Central memory CD8-positive, alpha-beta T cell (primary cell): ENCODE data around the gene S100A12.

Experiments
- ATAC-seq: fragments of 150-1000 bp; cut with Tn5 transposase; replicated peaks from 2 replicates; pipeline ENCODE4 v1.10.0; 2022; ENCODE audit warnings: mild to moderate bottlenecking, moderate FRiP score, moderate number of reproducible peaks; ENCODE audit not compliant: poor library complexity, severe bottlenecking; ENCODE audit errors: extremely low read depth
- DNase-seq, 2 donors: peaks; one replicate each; pipeline ENCODE4 v3.0.0; 2021; ENCODE audit warnings: low spot score in 2 of 2
- H3K27ac Mint-ChIP-seq: one replicate; pipeline ENCODE4 v1.8.0; 2022; ENCODE audit warnings: low read depth, mild to moderate bottlenecking, moderate library complexity, mixed read lengths
- H3K27me3 Mint-ChIP-seq: one replicate; pipeline ENCODE4 v1.8.0; 2022; ENCODE audit warnings: mixed read lengths
- H3K36me3 Mint-ChIP-seq: one replicate; pipeline ENCODE4 v1.8.0; 2022; ENCODE audit warnings: mild to moderate bottlenecking, moderate library complexity, mixed read lengths; ENCODE audit not compliant: insufficient read depth
- H3K4me1 Mint-ChIP-seq: one replicate; pipeline ENCODE4 v1.8.0; 2022; ENCODE audit warnings: mixed read lengths
- H3K4me3 Mint-ChIP-seq: one replicate; pipeline ENCODE4 v1.8.0; 2022; ENCODE audit warnings: mild to moderate bottlenecking, moderate library complexity, mixed read lengths
- H3K9me3 Mint-ChIP-seq: one replicate; pipeline ENCODE4 v1.8.0; 2022; ENCODE audit warnings: mixed read lengths

Gene S100A12

DNA sequence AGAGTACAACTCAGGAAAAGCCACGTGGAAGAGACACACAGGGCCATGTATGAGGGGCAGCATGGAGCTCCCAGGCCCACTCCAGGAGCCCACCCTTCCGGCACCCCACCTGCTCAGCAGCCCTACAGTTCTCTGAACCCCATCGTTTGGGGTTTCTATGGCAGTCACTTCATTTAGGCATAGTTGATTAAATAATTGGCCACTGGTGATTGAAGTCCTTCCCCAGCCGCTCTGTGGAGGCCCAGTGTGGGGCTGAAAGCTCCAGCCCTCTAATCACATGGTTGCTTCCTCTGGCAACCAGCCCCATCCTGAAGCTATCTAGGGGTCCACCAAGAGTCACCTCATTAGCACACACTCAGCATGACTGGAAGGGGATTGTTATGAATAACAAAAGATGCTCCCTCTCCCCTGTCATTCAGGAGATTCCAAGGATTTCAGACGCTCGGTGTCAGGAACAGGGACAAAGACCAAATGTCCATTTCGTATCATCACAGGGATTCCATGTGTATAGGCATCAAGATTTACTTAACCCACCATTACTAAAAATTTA lies 28.7 kb upstream of the S100A12 start:
- Mint-ChIP-seq H3K27me3 (peaks cover 52% of the 10 kb centered on the region), H3K4me1 (peaks cover 5% of the 10 kb centered on the region), H3K9me3 (no peaks in the 10 kb centered on the region), H3K27ac (no peak overlapping the region), H3K36me3 (no peaks in the 10 kb centered on the region), H3K4me3 (no peak overlapping the region)
- no peak for ATAC-seq
- DNase-seq, result peak in 1 of 2 donors; percentile 4

DNA sequence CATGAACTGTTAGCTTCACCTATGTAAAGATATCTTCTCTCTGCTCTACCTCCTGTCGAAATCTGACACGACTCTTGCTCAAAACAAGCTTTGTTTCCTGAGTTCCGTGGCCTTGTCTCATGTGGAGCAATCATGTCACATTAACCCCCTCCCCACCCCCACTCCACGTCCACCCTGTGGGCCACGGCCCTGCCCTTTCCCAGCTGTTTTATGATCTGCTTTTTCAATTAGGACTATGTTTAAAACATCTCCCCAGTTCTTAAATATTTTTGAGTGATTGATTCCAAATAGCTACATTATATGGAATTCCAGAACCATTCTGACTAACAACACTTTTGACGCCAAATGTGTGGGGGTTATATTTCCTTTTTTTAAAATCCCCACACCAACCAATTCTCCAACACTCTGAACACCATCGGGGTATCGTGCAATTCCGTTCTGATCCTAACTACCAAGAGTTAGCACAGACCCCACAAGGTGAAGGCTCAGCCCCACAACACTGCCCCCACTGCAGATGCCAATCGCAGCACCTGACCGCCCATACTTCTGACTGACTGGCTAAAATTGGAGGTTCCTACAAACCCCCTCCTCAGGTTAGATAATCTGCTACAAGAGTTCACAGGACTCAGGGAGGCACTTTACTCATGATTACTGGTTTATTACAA lies 28.1 kb upstream of the S100A12 start:
- no peak for ATAC-seq

DNA sequence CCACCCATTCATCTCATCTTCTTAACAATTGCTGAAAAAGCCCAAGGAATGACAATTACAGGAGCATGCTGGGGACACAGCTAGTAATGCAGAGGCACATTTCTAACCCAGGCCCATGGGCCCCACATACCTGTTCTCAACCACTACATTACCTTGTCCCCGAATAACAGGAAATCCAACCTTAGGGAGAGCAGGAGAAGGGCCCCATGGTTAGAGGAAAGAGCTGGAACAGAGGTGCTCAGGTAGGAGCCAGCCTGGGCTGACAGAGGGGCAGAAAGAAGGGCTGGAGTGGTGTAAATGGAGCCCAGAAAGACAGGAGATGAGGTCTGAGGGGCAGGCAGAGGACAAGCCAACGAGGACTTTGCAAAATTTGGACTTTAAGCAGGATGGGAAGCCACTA lies 26.8 kb upstream of the S100A12 start:
- peak in 1 of 2 donors; percentile 8 for DNase-seq
- H3K27ac Mint-ChIP-seq, result no peak overlapping the region
- no peak for ATAC-seq
- no peaks in the 10 kb centered on the region for H3K9me3 Mint-ChIP-seq
- H3K36me3 Mint-ChIP-seq, result no peaks in the 10 kb centered on the region
- H3K4me1 Mint-ChIP-seq, result peaks cover 5% of the 10 kb centered on the region
- H3K27me3 Mint-ChIP-seq, result peaks cover 48% of the 10 kb centered on the region
- H3K4me3 Mint-ChIP-seq, result no peak overlapping the region

More for the DNA sequence above, 28.1 kb upstream of the S100A12 start:
- DNase-seq, result peak in 1 of 2 donors; percentile 0
- Mint-ChIP-seq H3K4me1 (peaks cover 5% of the 10 kb centered on the region), H3K36me3 (no peaks in the 10 kb centered on the region), H3K9me3 (no peaks in the 10 kb centered on the region), H3K27me3 (peaks cover 52% of the 10 kb centered on the region), H3K4me3 (no peak overlapping the region), H3K27ac (no peak overlapping the region)

DNA sequence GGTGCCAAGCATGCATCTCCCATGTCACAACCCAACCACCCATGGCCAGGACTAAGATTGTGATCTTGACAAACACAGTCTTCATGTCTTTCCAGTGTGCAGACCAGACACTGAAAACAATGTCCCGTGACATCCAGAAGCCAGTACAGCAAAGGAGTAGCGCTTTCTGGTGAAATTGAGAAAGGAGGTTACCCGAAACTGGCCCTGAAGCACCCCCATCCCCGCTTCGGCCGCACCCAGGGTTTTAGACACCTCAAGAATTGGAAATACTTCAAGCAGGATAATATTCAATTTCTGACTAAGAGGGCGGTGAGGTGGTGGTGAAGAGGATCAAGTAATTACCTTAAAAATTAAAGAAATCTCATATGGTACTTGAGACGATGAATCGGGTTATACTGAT lies 26.0 kb upstream of the S100A12 start:
- no peak overlapping the region for H3K27ac Mint-ChIP-seq
- DNase-seq (peak in 1 of 2 donors; percentile 0), ATAC-seq (no peak)
- no peaks in the 10 kb centered on the region for H3K9me3 Mint-ChIP-seq
- H3K4me1 Mint-ChIP-seq, result peaks cover 1% of the 10 kb centered on the region
- H3K27me3 Mint-ChIP-seq, result peaks cover 49% of the 10 kb centered on the region
- no peaks in the 10 kb centered on the region for H3K36me3 Mint-ChIP-seq
- H3K4me3 Mint-ChIP-seq, result no peak overlapping the region

DNA sequence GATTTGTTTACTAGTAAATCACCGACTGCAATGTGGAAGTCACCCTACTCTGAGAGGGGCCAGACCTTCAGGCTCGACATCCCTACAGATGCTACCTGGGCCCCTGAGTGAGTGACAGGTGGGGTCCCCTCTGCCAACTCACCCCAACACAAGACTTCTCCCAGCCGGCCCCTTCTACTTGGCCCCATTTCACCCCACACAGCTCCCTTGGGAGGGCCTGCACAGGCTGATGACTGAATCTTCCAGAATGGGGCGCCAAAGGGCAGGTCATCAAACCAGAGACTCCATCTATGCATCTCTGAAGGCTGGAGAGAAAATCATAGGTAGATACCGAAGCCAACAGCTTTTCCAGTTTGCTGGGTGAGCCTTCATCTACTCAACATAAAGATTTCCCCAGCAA lies 24.8 kb upstream of the S100A12 start:
- ATAC-seq (no peak), DNase-seq (peak in 1 of 2 donors; percentile 5)
- no peak overlapping the region for H3K4me3 Mint-ChIP-seq
- no peaks in the 10 kb centered on the region for H3K36me3 Mint-ChIP-seq
- H3K27ac Mint-ChIP-seq, result no peak overlapping the region
- peaks cover 51% of the 10 kb centered on the region for H3K27me3 Mint-ChIP-seq
- H3K9me3 Mint-ChIP-seq, result no peaks in the 10 kb centered on the region
- H3K4me1 Mint-ChIP-seq, result no peaks in the 10 kb centered on the region

DNA sequence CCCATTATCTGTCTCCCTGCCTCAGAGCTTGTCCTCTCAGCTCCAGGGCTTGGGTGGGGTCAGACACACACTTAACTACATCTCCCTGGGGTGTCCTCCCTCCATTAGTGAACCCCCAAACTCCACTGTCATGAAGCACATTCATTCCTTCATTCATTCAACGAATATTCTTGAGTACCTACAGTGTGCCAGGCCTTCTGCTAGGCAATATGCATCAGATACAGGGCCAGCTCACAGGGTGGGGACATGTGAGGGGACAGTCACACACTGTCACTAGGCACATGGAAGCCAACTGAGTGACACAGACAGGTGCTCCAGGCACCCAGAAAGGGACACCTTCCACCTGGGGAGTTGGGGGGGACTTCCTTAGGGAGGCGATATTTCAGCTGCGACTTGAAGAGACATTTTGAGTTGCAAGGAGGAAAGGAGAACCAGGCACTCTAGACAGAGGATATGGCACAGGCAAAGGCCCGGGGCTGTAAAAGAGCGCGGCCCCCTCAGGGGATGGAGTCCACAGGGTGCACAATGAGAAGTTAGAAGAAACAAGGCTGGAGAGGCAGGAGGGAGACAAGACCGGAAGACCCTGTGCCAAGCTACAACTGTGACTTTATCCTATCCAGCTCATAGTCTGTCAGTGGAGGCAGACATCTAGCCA lies 24.1 kb upstream of the S100A12 start:
- peaks cover 58% of the 10 kb centered on the region for H3K27me3 Mint-ChIP-seq
- no peak overlapping the region for H3K27ac Mint-ChIP-seq

DNA sequence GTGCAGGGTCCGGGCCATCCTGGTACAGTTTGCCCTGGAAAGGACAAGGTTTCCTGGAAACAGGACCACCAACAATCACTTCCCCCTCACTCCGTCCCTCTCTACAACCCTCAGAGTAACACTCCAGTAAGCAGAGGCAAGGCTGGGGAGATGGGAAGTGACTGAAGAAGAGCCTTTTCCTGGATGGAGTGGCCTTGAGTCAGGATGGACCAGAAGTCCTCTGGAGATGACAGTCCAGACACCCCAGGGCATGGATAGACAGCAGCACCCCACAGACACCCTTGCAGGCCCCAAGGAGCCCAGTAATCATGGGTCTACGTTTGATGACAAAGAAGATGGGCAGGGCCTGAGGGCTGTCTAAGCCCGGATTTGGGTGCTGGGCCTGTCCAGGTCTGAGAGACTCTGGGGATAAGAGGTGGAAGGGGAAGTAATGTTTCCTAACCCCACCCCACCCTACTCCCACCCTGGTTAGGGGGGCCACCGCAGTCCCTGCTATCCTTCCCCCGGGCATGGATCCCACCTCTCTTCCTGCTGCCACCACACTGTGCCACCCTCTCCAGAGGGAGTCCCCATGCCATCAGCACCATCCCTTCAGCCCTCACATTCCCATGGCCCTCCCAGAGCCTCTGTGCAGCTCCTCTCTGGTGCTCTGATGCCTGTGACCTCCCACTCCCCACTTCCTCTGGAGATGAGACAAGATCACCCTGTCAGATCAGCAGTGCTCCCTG lies 22.7 kb upstream of the S100A12 start:
- Mint-ChIP-seq H3K27ac (no peak overlapping the region), H3K4me1 (no peaks in the 10 kb centered on the region), H3K9me3 (no peaks in the 10 kb centered on the region), H3K4me3 (no peak overlapping the region), H3K36me3 (no peaks in the 10 kb centered on the region), H3K27me3 (peaks cover 60% of the 10 kb centered on the region)
- ATAC-seq (no peak), DNase-seq (peak in 1 of 2 donors; percentile 7)

More for the DNA sequence above, 24.1 kb upstream of the S100A12 start:
- DNase-seq, result no peak
- H3K4me1 Mint-ChIP-seq, result no peaks in the 10 kb centered on the region
- H3K9me3 Mint-ChIP-seq, result no peaks in the 10 kb centered on the region
- H3K36me3 Mint-ChIP-seq, result no peaks in the 10 kb centered on the region
- no peak for ATAC-seq
- no peak overlapping the region for H3K4me3 Mint-ChIP-seq

DNA sequence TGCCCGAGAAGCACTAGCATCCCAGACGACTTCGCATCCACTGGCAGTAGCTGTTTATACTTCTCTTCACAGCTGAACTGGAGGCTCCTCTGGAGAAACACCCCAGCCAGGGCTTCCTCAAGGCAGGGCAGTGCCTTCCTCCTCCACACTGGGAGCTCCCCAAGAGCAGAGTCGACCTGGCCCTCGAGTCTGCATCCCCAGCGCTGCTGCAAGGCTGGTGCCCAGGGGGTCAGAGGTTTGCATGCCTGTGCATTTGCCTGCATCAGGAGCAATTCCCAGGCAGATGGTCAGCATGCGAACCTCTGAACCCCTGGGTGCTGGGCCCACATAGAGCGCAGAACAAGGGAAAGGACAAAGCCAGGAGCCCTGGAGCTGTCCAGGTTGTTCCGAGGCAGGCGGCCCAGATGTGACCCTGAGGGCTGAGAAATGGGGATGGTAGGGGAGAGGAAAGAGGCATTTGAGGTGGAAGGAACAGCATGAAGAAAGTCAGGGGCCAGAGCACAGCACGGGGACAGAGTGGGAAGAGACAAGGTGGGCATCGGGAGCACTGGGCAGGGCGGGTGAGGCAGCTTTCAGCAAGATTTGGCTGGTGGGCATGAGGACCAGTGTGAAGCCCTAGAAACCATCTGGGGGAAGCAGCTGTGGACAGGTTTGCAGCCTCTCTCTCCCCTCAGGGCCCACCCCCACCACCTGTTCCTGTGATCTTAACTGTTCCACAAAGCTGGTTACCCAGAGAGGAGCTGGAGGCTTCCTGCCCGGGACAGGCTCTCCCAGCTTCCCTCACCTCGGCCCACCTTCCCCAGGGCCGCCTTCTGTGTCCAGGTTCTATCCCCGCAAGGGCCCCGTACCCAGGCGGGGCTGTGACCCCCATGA lies 21.9 kb upstream of the S100A12 start:
- DNase-seq (peak in 1 of 2 donors; percentile 8), ATAC-seq (no peak)
- Mint-ChIP-seq H3K4me1 (no peaks in the 10 kb centered on the region), H3K27ac (no peak overlapping the region), H3K9me3 (no peaks in the 10 kb centered on the region), H3K36me3 (no peaks in the 10 kb centered on the region), H3K27me3 (peaks cover 68% of the 10 kb centered on the region), H3K4me3 (no peak overlapping the region)

DNA sequence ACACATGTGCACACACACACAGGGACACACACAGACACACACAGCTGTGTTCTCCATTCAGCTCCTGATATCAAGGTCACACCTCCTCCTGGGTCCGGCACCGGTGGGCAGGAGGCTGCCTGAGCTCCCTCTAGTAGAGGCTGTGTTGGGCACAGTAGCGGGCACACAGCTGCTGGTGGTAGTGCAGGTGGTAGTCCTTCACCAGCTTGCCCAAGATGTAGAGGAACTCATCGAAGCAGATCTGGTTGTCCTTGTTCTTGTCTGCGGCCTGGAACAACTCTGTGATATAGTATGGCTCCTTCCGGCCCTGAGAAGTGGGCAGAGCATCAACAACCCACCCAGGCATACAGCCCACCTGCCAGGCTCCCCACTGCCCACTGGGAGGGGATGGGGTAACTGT lies 21.0 kb upstream of the S100A12 start:
- H3K4me3 Mint-ChIP-seq, result no peak overlapping the region

DNA sequence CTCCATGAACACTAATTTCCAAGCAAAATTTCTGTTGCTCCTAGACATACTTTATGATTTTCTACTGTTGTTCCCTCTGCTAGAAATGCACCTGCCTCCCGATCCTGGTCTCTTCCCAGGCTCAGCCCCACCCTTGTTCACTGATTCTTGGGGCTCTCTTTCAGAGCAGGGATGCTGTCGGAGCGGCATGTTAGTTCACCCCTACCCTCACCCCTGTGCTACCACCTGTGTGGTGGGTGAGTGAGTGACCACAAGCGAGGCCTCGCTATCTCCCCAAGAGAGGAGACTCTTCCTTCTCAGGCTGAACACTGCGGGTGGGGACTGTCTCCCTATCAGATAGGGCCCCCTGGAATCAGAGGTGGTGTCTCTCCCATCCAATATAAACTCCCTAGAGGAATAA lies 20.4 kb upstream of the S100A12 start:
- Mint-ChIP-seq H3K4me3 (no peak overlapping the region), H3K9me3 (no peaks in the 10 kb centered on the region), H3K27ac (no peak overlapping the region), H3K4me1 (no peaks in the 10 kb centered on the region), H3K36me3 (no peaks in the 10 kb centered on the region), H3K27me3 (peaks cover 79% of the 10 kb centered on the region)
- no peak for DNase-seq
- ATAC-seq, result no peak

More for the DNA sequence above, 21.0 kb upstream of the S100A12 start:
- DNase-seq, result peak in 1 of 2 donors; percentile 13
- Mint-ChIP-seq H3K4me1 (no peaks in the 10 kb centered on the region), H3K9me3 (no peaks in the 10 kb centered on the region), H3K27ac (no peak overlapping the region), H3K27me3 (peaks cover 72% of the 10 kb centered on the region), H3K36me3 (no peaks in the 10 kb centered on the region)
- ATAC-seq, result no peak

DNA sequence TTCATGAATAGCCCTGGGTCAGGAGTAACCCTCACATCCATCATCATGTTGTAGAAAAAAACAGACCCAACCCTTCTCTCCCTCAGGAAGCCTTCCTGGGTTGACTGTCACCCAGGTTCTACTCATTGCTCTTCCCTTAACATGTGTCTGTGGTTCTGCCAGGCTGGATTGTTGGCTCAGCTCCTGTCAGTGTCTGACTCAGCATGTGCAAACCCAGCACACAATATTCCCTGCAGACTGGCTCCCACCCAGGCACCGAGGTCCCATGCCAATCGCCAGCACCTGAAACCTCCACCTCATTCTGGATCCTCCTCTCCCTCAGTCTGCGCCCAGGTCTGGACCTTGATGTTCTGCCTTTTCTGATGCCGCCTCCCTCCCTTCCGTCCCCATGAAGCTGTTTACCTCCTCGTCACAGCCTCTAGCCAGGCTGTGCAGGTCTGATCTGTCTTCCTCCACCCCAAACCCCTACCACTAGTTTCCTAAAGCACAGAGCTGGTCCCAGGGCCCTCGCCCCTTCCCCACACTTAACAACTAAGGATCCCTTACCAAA lies 19.8 kb upstream of the S100A12 start:
- no peaks in the 10 kb centered on the region for H3K36me3 Mint-ChIP-seq
- no peaks in the 10 kb centered on the region for H3K4me1 Mint-ChIP-seq
- DNase-seq (no peak), ATAC-seq (no peak)
- no peak overlapping the region for H3K4me3 Mint-ChIP-seq
- no peak overlapping the region for H3K27ac Mint-ChIP-seq
- H3K27me3 Mint-ChIP-seq, result peaks cover 83% of the 10 kb centered on the region
- no peaks in the 10 kb centered on the region for H3K9me3 Mint-ChIP-seq

DNA sequence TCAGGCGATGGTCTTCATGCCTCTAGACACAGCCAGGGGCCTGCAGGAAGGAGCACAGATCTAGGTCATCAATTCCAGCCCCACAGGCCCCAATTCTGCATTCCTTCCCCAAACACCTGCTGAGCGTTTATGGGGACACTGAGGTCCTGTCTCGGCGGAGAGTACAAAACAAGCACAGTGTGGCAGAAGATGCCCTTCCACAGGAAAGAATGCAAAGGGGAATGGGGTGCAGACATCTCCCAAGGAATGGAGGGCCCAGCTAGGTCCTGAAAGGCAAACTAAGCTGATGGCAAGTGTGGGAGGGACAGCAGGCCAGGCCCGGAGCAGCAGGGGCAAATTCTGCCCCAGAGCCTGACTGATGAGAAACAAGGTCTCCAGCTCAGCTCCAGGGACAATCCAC lies 19.0 kb upstream of the S100A12 start:
- ATAC-seq, result no peak
- Mint-ChIP-seq H3K4me3 (no peak overlapping the region), H3K27ac (no peak overlapping the region), H3K9me3 (no peaks in the 10 kb centered on the region), H3K4me1 (no peaks in the 10 kb centered on the region), H3K27me3 (peaks cover 80% of the 10 kb centered on the region), H3K36me3 (no peaks in the 10 kb centered on the region)
- peak in 1 of 2 donors; percentile 6 for DNase-seq
